Vagina (tissue), 2 donors: Measurements from ENCODE around the gene NAP1L4.

Source experiments
- CTCF ChIP-seq, 3 experiments: fragments of 450-650 bp in 2 of 3; fragments of 200-600 bp in 1 of 3; sonication (generic) in 1 of 3; IDR thresholded peaks; one replicate each; pipeline ENCODE4 v1.5.1; 2017 to 2019; ENCODE audit warnings: antibody characterized with exemption in 3 of 3, mild to moderate bottlenecking in 2 of 3, moderate library complexity in 2 of 3
- POLR2AphosphoS5 ChIP-seq, 2 donors: sonication (generic); formaldehyde crosslinking; IDR thresholded peaks; one replicate each; pipeline ENCODE4 v1.9.0; 2017; ENCODE audit warnings: antibody characterized with exemption in 2 of 2, mild to moderate bottlenecking in 2 of 2, low read depth in 1 of 2; ENCODE audit not compliant: insufficient read depth in 1 of 2

DNA sequence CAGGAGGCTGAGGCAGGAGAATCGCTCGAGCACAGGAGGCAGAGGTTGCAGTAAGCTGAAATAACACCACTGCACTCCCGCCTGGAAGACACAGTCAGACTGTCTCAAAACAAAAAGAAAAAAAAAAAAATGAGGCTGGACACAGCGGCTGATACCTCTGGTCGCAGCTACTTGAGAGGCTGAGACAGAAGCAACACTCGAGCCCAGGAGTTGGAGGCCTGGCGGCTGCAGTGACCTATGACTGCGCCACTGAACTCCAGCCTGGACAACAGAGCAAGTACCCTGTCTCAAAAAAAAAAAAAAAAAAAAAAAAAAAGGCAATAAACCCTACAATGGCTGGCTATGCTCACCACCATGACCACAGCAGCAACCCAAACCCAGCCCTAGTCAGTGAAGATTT, 11.0 kb downstream of the NAP1L4 start:
- TF ChIP-seq CTCF (IDR thresholded peaks at IDR 0.05) = no peak
- TF ChIP-seq POLR2AphosphoS5 (IDR thresholded peaks at IDR 0.05; ENCODE audit: insufficient read depth in 1 of 2, low read depth in 1 of 2) = no peak
